ENCODE measurements around the gene FNDC3B. TPM values are rescaled to one million over a fixed set of nuclear protein-coding genes. Genes with fewer than 3 reads are reported as not detected.

FNDC3B gene
- total and polyA plus RNA-seq, 9 of the 15 experiments (the other 6 are each of a cell fraction or from before 2014, with no cell fraction given), result 7.0 to 35.8 (median 16.2) TPM

- TF ChIP-seq PBX2 (CRISPR knock-in tag; IDR thresholded peaks at IDR 0.05; ENCODE audit: low read depth), result no peak
- TF ChIP-seq PBX2 (tag; conservative IDR thresholded peaks at IDR 0.05; ENCODE audit: low read depth), result 0 out of 2 replicates have a peak, but pooled peaks have one; percentile 32
- TF ChIP-seq ZKSCAN8 (CRISPR knock-in tag; IDR thresholded peaks at IDR 0.05), result no peak
- peak; percentile 24; the same call in 1 of the 2 replicates for TF ChIP-seq CBX1 (IDR thresholded peaks at IDR 0.05; ENCODE audit: low read depth)
- TF ChIP-seq SMARCB1 (IDR thresholded peaks at IDR 0.05; ENCODE audit: insufficient read length, low read depth), result no peak
- TF ChIP-seq MYNN (IDR thresholded peaks at IDR 0.05), result no peak
- TF ChIP-seq MYNN (CRISPR knock-in tag; IDR thresholded peaks at IDR 0.05), result no peak
- TF ChIP-seq PYGO2 (tag; IDR thresholded peaks at IDR 0.05), result no peak
- TF ChIP-seq ZNF274 (IDR thresholded peaks at IDR 0.05; ENCODE audit: borderline replicate concordance, low read depth, low read length), result no peak
- TF ChIP-seq DPF2 (IDR thresholded peaks at IDR 0.05), result 0 out of 2 replicates have a peak, but pooled peaks have one; percentile 24
- peak; percentile 40; the same call in 1 of the 2 replicates for TF ChIP-seq HLTF (IDR thresholded peaks at IDR 0.05)
- TF ChIP-seq CBX8 (IDR thresholded peaks at IDR 0.05; ENCODE audit: borderline replicate concordance, extremely low read depth, low read depth, low read length, poor library complexity, severe bottlenecking), result no peak
- no peak for TF ChIP-seq U2AF2 (optimal IDR thresholded peaks at IDR 0.05; ENCODE audit: low read depth, low read length)
- no peak for TF ChIP-seq FOS (IDR thresholded peaks at IDR 0.05; ENCODE audit: extremely low read depth, insufficient read length)
- no peak for TF ChIP-seq ELF2 (CRISPR knock-in tag; IDR thresholded peaks at IDR 0.05)
- TF ChIP-seq NBN (IDR thresholded peaks at IDR 0.05; ENCODE audit: low read depth), result 0 out of 2 replicates have a peak, but pooled peaks have one; percentile 21
- TF ChIP-seq ESRRA (IDR thresholded peaks at IDR 0.05; ENCODE audit: borderline replicate concordance, low read depth), result 0 out of 2 replicates have a peak, but pooled peaks have one; percentile 37
- TF ChIP-seq SMAD3 (CRISPR knock-in tag; conservative IDR thresholded peaks at IDR 0.05), result no peak
- peak; percentile 36 to 52 (median 50); a peak in 5 of 6 replicates for TF ChIP-seq CTCF (IDR thresholded peaks at IDR 0.05 in 2 of 3, conservative IDR thresholded peaks at IDR 0.05 in 1 of 3; ENCODE audit: insufficient read depth in 2 of 3, low read depth in 1 of 3, low read length in 3 of 3)
- no peak for TF ChIP-seq ZNF57 (CRISPR knock-in tag; IDR thresholded peaks at IDR 0.05)
- TF ChIP-seq RAD51 (IDR thresholded peaks at IDR 0.05; ENCODE audit: borderline replicate concordance, low read depth), result 0 out of 2 replicates have a peak, but pooled peaks have one; percentile 30
These were observed 4.3 kb upstream of the FNDC3B start (continued) for GRCh38 chr3:172034786-172035685.
